HG02981 (cell line): ENCODE data around the gene MPZL1.

Source experiments
- ATAC-seq: cut with Tn5 transposase; IDR thresholded peaks from one replicate; pipeline ENCODE4 v1.9.1; 2021; ENCODE audit warnings: mild to moderate bottlenecking, moderate library complexity; ENCODE audit not compliant: unreplicated experiment

Gene MPZL1

DNA sequence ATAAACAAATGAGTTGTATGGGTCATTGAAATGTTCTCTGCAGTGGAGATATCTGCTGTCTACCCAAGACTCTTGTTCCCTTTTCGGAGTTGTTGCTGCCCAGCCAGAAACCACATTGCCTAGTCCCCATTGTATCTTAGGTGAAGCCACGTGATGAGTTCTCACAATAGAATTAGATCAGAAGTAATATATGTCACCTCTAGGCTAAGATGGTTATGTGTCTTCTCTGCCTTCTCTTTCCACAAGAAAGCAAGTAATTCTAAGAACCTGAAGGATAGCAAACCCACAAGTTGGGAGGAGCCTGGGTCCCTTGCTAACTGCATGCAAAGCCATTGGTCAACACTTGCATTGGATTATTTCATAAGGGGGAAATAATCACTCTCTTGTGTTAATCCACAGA lies 115.5 kb downstream of the MPZL1 start:
- ATAC-seq, result no peak

- ATAC-seq, result no peak
Measured at GRCh38 chr1:167839009-167839408, 117.2 kb downstream of the MPZL1 start.
